ENCODE data around the gene PDE4D. TPM values are rescaled to one million over a fixed set of nuclear protein-coding genes. Genes with fewer than 3 reads are reported as not detected.

PDE4D gene
- polyA plus RNA-seq, 1 donor, result 40.8 TPM

- DNase-seq, result no peak
Measured at GRCh38 chr5:59838067-59838466, 55.5 kb downstream of the PDE4D start.

- DNase-seq, result no peak
Measured at GRCh38 chr5:59837071-59837470, 56.5 kb downstream of the PDE4D start.

- no peak for DNase-seq
Measured at GRCh38 chr5:59835800-59836199, 57.7 kb downstream of the PDE4D start.

GRCh38 chr5:59833448-59833847 is 60.1 kb downstream of the PDE4D start:
- DNase-seq, result no peak

GRCh38 chr5:59832577-59833301 is 60.8 kb downstream of the PDE4D start:
- no peak for DNase-seq

GRCh38 chr5:59831326-59832010 is 62.1 kb downstream of the PDE4D start:
- no peak for DNase-seq

GRCh38 chr5:59830536-59831200 is 62.9 kb downstream of the PDE4D start:
- DNase-seq, result no peak

GRCh38 chr5:59829922-59830321 is 63.6 kb downstream of the PDE4D start:
- no peak for DNase-seq

GRCh38 chr5:59829386-59829785 is 64.1 kb downstream of the PDE4D start:
- peak; percentile 34 for DNase-seq

GRCh38 chr5:59828623-59829022 is 64.9 kb downstream of the PDE4D start:
- DNase-seq, result no peak

GRCh38 chr5:59826996-59827395 is 66.5 kb downstream of the PDE4D start:
- DNase-seq, result no peak

- DNase-seq, result no peak
Measured at GRCh38 chr5:59823420-59823819, 70.1 kb downstream of the PDE4D start.

- no peak for DNase-seq
Measured at GRCh38 chr5:59819806-59820205, 73.7 kb downstream of the PDE4D start.

- DNase-seq, result no peak
Measured at GRCh38 chr5:59817536-59817935, 76.0 kb downstream of the PDE4D start.

- no peak for DNase-seq
Measured at GRCh38 chr5:59816654-59817300, 76.7 kb downstream of the PDE4D start.

- DNase-seq, result no peak
Measured at GRCh38 chr5:59814537-59814872, 79.0 kb downstream of the PDE4D start.

GRCh38 chr5:59813761-59814536 is 79.6 kb downstream of the PDE4D start:
- peak; percentile 69 for DNase-seq

- peak; percentile 79 for DNase-seq
Measured at GRCh38 chr5:59810041-59810440, 83.5 kb downstream of the PDE4D start.

- DNase-seq, result no peak
Measured at GRCh38 chr5:59807806-59808205, 85.7 kb downstream of the PDE4D start.

- DNase-seq, result no peak
Measured at GRCh38 chr5:59800347-59800893, 93.1 kb downstream of the PDE4D start.

GRCh38 chr5:59799668-59800346 is 93.7 kb downstream of the PDE4D start:
- DNase-seq, result peak; percentile 54

Measured in hindlimb muscle (tissue), 1 donor.